Measurements from ENCODE around the gene IL4. TPM values are rescaled to one million over a fixed set of nuclear protein-coding genes. Genes with fewer than 3 reads are reported as not detected.
A peak's percentile ranks its signal among the peaks of the same experiment; 100 is the strongest.

The IL4 gene
- total and polyA plus RNA-seq, 9 of the 15 experiments (the other 6 are each of a cell fraction or from before 2014, with no cell fraction given) = 0.22 to 0.62 TPM; not detected in 7

DNA sequence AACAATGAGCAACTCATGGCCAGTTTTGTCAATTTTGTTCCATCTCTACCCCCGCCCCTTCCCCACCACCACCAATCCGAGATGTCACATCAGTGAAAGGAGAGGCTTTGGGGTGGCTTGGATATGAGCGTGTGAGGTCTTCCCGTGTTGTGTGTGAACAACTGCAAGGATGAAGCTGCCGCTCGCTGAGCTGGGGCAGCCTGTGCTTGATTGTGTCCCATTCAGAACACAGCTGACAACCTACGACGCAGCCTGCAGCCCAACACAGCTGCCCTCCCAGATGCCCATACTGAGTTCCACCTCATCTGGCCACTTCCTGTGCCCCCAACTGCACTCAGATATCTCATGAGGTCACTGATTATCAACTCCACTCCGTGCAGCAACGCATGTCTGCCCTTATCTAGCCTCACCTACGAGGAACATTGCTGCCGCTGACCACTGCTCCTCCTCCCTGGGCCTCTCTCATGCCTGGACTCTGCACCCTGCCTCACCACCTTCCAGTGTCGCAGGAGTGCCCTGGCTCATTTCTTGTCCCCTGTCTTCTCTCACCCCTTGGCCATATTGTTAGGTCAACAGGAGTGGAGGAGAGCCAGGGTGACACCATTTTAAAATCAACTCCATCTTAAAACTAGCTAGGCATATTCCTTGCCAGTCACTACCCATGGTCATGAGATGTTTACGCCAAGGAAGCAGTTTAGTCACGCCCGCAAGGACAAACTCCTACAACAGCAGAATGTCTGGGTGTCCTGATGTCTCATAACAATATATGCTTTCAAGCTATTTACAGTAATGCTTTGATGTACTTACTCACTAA lies 7.3 kb upstream of the IL4 start (continued):
- TF ChIP-seq MTF1 (CRISPR knock-in tag; IDR thresholded peaks at IDR 0.05; ENCODE audit: borderline replicate concordance) = peak; percentile 94
- no peak for TF ChIP-seq ZBTB7A (IDR thresholded peaks at IDR 0.05; ENCODE audit: borderline replicate concordance, control insufficient read depth, low read depth, low read length)
- TF ChIP-seq DIDO1 (tag; IDR thresholded peaks at IDR 0.05; ENCODE audit: low read depth) = peak; percentile 73
- peak; percentile 97 for TF ChIP-seq ZNF311 (CRISPR knock-in tag; IDR thresholded peaks at IDR 0.05)
- no peak for TF ChIP-seq BRD4 (IDR thresholded peaks at IDR 0.05)
- TF ChIP-seq, protein P1, sequence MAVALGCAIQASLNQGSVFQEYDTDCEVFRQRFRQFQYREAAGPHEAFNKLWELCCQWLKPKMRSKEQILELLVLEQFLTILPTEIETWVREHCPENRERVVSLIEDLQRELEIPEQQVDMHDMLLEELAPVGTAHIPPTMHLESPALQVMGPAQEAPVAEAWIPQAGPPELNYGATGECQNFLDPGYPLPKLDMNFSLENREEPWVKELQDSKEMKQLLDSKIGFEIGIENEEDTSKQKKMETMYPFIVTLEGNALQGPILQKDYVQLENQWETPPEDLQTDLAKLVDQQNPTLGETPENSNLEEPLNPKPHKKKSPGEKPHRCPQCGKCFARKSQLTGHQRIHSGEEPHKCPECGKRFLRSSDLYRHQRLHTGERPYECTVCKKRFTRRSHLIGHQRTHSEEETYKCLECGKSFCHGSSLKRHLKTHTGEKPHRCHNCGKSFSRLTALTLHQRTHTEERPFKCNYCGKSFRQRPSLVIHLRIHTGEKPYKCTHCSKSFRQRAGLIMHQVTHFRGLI (CRISPR knock-in tag; IDR thresholded peaks at IDR 0.05) = peak; percentile 96
- TF ChIP-seq ETS2 (tag; IDR thresholded peaks at IDR 0.05; ENCODE audit: borderline replicate concordance, poor library complexity, severe bottlenecking) = peak; percentile 34
- peak; percentile 51 for TF ChIP-seq ZNF507 (tag; conservative IDR thresholded peaks at IDR 0.05)
- TF ChIP-seq, protein P2, sequence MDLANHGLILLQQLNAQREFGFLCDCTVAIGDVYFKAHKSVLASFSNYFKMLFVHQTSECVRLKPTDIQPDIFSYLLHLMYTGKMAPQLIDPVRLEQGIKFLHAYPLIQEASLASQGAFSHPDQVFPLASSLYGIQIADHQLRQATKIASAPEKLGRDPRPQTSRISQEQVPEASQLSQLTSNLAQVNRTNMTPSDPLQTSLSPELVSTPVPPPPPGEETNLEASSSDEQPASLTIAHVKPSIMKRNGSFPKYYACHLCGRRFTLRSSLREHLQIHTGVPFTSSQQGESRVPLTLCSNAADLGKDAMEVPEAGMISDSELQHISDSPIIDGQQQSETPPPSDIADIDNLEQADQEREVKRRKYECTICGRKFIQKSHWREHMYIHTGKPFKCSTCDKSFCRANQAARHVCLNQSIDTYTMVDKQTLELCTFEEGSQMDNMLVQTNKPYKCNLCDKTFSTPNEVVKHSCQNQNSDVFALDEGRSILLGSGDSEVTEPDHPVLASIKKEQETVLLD (IDR thresholded peaks at IDR 0.05) = peak; percentile 72; the same call in 1 of the 2 replicates
- peak; percentile 98 for TF ChIP-seq ERF (CRISPR knock-in tag; IDR thresholded peaks at IDR 0.05)
- peak; percentile 98 for TF ChIP-seq ELF4 (CRISPR knock-in tag; IDR thresholded peaks at IDR 0.05)
- no peak for TF ChIP-seq JUN (IDR thresholded peaks at IDR 0.05; ENCODE audit: borderline replicate concordance, low read depth, low read length)
- TF ChIP-seq JUN (CRISPR knock-in tag; IDR thresholded peaks at IDR 0.05; ENCODE audit: borderline replicate concordance) = no peak
- TF ChIP-seq ZNF133 (CRISPR knock-in tag; IDR thresholded peaks at IDR 0.05) = no peak
- 0 out of 2 replicates have a peak, but pooled peaks have one; percentile 32 for TF ChIP-seq NR2C2 (CRISPR knock-in tag; IDR thresholded peaks at IDR 0.05)
- peak; percentile 60; the same call in 1 of the 2 replicates for TF ChIP-seq NR2C2 (tag; IDR thresholded peaks at IDR 0.05)
- peak; percentile 95 for TF ChIP-seq ZNF589 (CRISPR knock-in tag; IDR thresholded peaks at IDR 0.05; ENCODE audit: low read depth)
- peak; percentile 89 for TF ChIP-seq ZNF561 (CRISPR knock-in tag; conservative IDR thresholded peaks at IDR 0.05)
- TF ChIP-seq FOSL1 (tag; conservative IDR thresholded peaks at IDR 0.05) = no peak; the same call in 1 of the 2 replicates
- TF ChIP-seq, protein P3, sequence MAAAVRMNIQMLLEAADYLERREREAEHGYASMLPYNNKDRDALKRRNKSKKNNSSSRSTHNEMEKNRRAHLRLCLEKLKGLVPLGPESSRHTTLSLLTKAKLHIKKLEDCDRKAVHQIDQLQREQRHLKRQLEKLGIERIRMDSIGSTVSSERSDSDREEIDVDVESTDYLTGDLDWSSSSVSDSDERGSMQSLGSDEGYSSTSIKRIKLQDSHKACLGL (CRISPR knock-in tag; IDR thresholded peaks at IDR 0.05; ENCODE audit: borderline replicate concordance, poor library complexity, severe bottlenecking) = peak; percentile 78

Data from K562 (cell line).